Endothelial cell of umbilical vein (primary cell): ENCODE measurements around the gene SGPL1. TPM values are rescaled to one million over a fixed set of nuclear protein-coding genes. Genes with fewer than 3 reads are reported as not detected.
"Not testable (repeated sequence)": the region's sequence is repeated elsewhere in the genome, so short reads cannot be mapped to it uniquely, and the experiment has no call there.

ENCODE experiments used
- BruUV-seq: library from RNA; stranded (reverse); fragments of 400-500 nt; replicated peaks from 2 replicates; lab custom pipeline; 2021; lab: Mats Ljungman, UMichigan
- CTCF ChIA-PET: fragments of 300-600, 350-600 bp; sonication (Branson Sonifier 250); formaldehyde crosslinking; loops from one replicate; lab custom pipeline; 2021; ENCODE audit warnings: antibody characterized with exemption, inconsistent platforms; lab: Charles Lee
- POLR2A ChIA-PET: fragments of 300-600, 350-600 bp; sonication (Branson Sonifier 250); formaldehyde crosslinking; loops from one replicate; lab custom pipeline; 2021; ENCODE audit warnings: antibody characterized with exemption, inconsistent platforms; lab: Charles Lee
- DNase-seq: peaks from one replicate; pipeline ENCODE4 v3.0.0-alpha.2; 2011; ENCODE audit warnings: low read depth, low spot score
- FAIRE-seq: peaks from 2 replicates; lab custom pipeline; 2011; peaks lifted over from hg19 to GRCh38; lab: Jason Lieb, UNC
- H2AFZ ChIP-seq: 2 replicates; pipeline ENCODE4 v1.6.0; 2012; ENCODE audit warnings: low read depth, low read length, control low read depth, inconsistent platforms
- H3K27ac ChIP-seq: 2 replicates; pipeline ENCODE4 v1.5.1; 2011; ENCODE audit warnings: low read depth, mild to moderate bottlenecking, control low read depth, low read length, moderate library complexity; ENCODE audit not compliant: insufficient read depth
- H3K27me3 ChIP-seq, 2 experiments: 2 replicates each; pipeline versions ENCODE4 v1.6.0 to v1.6.1; 2011; ENCODE audit warnings: low read length in 2 of 2, mixed read lengths in 1 of 2; ENCODE audit not compliant: control insufficient read depth in 2 of 2, insufficient read depth in 2 of 2
- H3K36me3 ChIP-seq, 2 experiments: 2 replicates in 1 of 2; 3 replicates in 1 of 2; pipeline ENCODE4 v1.5.1; 2011; ENCODE audit warnings: low read length in 2 of 2, mild to moderate bottlenecking in 1 of 2, moderate library complexity in 1 of 2; ENCODE audit not compliant: control insufficient read depth in 2 of 2, insufficient read depth in 2 of 2; ENCODE audit errors: extremely low read depth in 1 of 2
- H3K4me1 ChIP-seq: 3 replicates; pipeline ENCODE4 v1.5.1; 2011; ENCODE audit warnings: mild to moderate bottlenecking, low read length; ENCODE audit not compliant: control insufficient read depth, insufficient read depth; ENCODE audit errors: extremely low read depth
- H3K4me2 ChIP-seq: 2 replicates; pipeline ENCODE4 v1.6.1; 2011; ENCODE audit warnings: low read length, control low read depth, mixed read lengths; ENCODE audit not compliant: insufficient read depth
- H3K4me3 ChIP-seq, 3 experiments: fragments of 200-600 bp in 1 of 3; sonication (generic), shearing (Covaris generic) in 1 of 3; replicated peaks in 1 of 3; 2 replicates each; pipeline ENCODE4 v1.5.1; 2011 to 2016; ENCODE audit warnings: control low read depth in 3 of 3, low read length in 3 of 3, mild to moderate bottlenecking in 2 of 3, inconsistent platforms in 1 of 3, low read depth in 1 of 3, moderate library complexity in 1 of 3; ENCODE audit not compliant: insufficient read depth in 1 of 3
- H3K79me2 ChIP-seq: 2 replicates; pipeline ENCODE4 v1.6.0; 2012; ENCODE audit warnings: low read length, inconsistent platforms; ENCODE audit not compliant: control insufficient read depth, insufficient read depth
- H3K9ac ChIP-seq: replicated peaks from 2 replicates; pipeline ENCODE3; 2011; ENCODE audit warnings: low read length, control low read depth; ENCODE audit not compliant: insufficient read depth; ENCODE audit errors: extremely low read depth
- H3K9me1 ChIP-seq: replicated peaks from 3 replicates; pipeline ENCODE4 v1.6.0; 2011; ENCODE audit warnings: mild to moderate bottlenecking, low read length; ENCODE audit not compliant: control insufficient read depth, insufficient read depth; ENCODE audit errors: extremely low read depth
- H3K9me3 ChIP-seq: replicated peaks from 2 replicates; pipeline ENCODE4 v1.5.1; 2012; ENCODE audit warnings: low read length, inconsistent platforms; ENCODE audit not compliant: control insufficient read depth, insufficient read depth
- H4K20me1 ChIP-seq: replicated peaks from 2 replicates; pipeline ENCODE3; 2011; ENCODE audit warnings: mild to moderate bottlenecking, low read length; ENCODE audit not compliant: control insufficient read depth, insufficient read depth; ENCODE audit errors: extremely low read depth
- EZH2 ChIP-seq: IDR thresholded peaks from 2 replicates; pipeline ENCODE4 v1.6.1; 2012; ENCODE audit warnings: borderline replicate concordance, low read depth, mild to moderate bottlenecking, moderate library complexity, low read length, inconsistent platforms; ENCODE audit not compliant: severe bottlenecking
- FOS ChIP-seq: IDR thresholded peaks from 2 replicates; pipeline ENCODE4 v1.6.1; 2011; ENCODE audit warnings: mild to moderate bottlenecking, low read length, moderate library complexity, borderline replicate concordance; ENCODE audit not compliant: insufficient read depth
- GATA2 ChIP-seq: IDR thresholded peaks from 2 replicates; pipeline ENCODE4 v1.7.0; 2011; ENCODE audit warnings: low read depth, mild to moderate bottlenecking, moderate library complexity, mixed read lengths, low read length; ENCODE audit not compliant: insufficient read length, insufficient read depth
- JUN ChIP-seq: IDR thresholded peaks from 2 replicates; pipeline ENCODE4 v1.6.1; 2011; ENCODE audit warnings: borderline replicate concordance, low read depth; ENCODE audit not compliant: insufficient read length, insufficient read depth
- MAX ChIP-seq: IDR thresholded peaks from 2 replicates; pipeline ENCODE4 v1.6.1; 2011; ENCODE audit not compliant: insufficient read depth, insufficient read length
- MYC ChIP-seq: IDR thresholded peaks from one replicate; pipeline ENCODE4 v1.6.1; 2011; ENCODE audit warnings: mild to moderate bottlenecking, low read depth, low read length
- POLR2A ChIP-seq: IDR thresholded peaks from 2 replicates; pipeline ENCODE4 v1.6.1; 2012; ENCODE audit warnings: low read depth, mild to moderate bottlenecking, control low read depth, low read length
- POLR2AphosphoS5 ChIP-seq: IDR thresholded peaks from 2 replicates; pipeline ENCODE4 v1.6.1; 2012; ENCODE audit warnings: low read depth, mild to moderate bottlenecking, control low read depth, low read length, moderate library complexity; ENCODE audit not compliant: insufficient read depth
- dilution Hi-C: fragments of 300-500 bp; cut with MboI; formaldehyde crosslinking; loops from one replicate; pipeline ENCODE4 v1.15.0; 2019; ENCODE audit warnings: low sequenced_read_pairs; ENCODE audit not compliant: extremely low pct_ligation_motif_present
- intact Hi-C: fragments of 100-400 bp; cut with micrococcal nuclease; formaldehyde crosslinking; loops from one replicate; pipeline ENCODE4 v1.10.0; 2022
- polyA plus RNA-seq, 4 experiments: library from polyadenylated mRNA; depleted of rRNA in 3 of 4; stranded (reverse) in 3 of 4; unstranded in 1 of 4; fragments of >200 nt; gene quantifications; 2 replicates each; pipeline versions ENCODE4 v1.2.1 to v1.2.3, GENCODE V29; 2011 to 2012; ENCODE audit warnings: missing spikeins in 1 of 4
- total RNA-seq: library from RNA; stranded (reverse); gene quantifications from 2 replicates; pipeline ENCODE4 v1.2.3, GENCODE V29; 2021
- TF ChIP-seq, protein P1 (sequence below), 2 donors: IDR thresholded peaks; 1 replicate in 1 of 2; 2 replicates in 1 of 2; pipeline ENCODE4 v1.5.1; 2011; ENCODE audit warnings: low read length in 2 of 2, mild to moderate bottlenecking in 2 of 2, moderate library complexity in 2 of 2, control low read depth in 1 of 2, inconsistent platforms in 1 of 2, low read depth in 1 of 2; ENCODE audit not compliant: insufficient read depth in 1 of 2; ENCODE audit errors: extremely low read depth in 1 of 2

SGPL1 gene
- total and polyA plus RNA-seq, 2 donors (not counting 3 experiments of a cell fraction or from before 2014, with no cell fraction given), result 11.4 to 25.2 TPM

GRCh38 chr10:70770001-70770400, 45.7 kb upstream of the SGPL1 start:
- no peak overlapping the region for H2AFZ ChIP-seq
- TF ChIP-seq POLR2AphosphoS5, result no peak
- no peak for TF ChIP-seq EZH2
- TF ChIP-seq MYC, result no peak
- TF ChIP-seq, protein P1, sequence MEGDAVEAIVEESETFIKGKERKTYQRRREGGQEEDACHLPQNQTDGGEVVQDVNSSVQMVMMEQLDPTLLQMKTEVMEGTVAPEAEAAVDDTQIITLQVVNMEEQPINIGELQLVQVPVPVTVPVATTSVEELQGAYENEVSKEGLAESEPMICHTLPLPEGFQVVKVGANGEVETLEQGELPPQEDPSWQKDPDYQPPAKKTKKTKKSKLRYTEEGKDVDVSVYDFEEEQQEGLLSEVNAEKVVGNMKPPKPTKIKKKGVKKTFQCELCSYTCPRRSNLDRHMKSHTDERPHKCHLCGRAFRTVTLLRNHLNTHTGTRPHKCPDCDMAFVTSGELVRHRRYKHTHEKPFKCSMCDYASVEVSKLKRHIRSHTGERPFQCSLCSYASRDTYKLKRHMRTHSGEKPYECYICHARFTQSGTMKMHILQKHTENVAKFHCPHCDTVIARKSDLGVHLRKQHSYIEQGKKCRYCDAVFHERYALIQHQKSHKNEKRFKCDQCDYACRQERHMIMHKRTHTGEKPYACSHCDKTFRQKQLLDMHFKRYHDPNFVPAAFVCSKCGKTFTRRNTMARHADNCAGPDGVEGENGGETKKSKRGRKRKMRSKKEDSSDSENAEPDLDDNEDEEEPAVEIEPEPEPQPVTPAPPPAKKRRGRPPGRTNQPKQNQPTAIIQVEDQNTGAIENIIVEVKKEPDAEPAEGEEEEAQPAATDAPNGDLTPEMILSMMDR (IDR thresholded peaks at IDR 0.05; ENCODE audit: extremely low read depth in 1 of 2, insufficient read depth in 1 of 2, low read depth in 1 of 2, low read length in 2 of 2), result no peak
- no peak for TF ChIP-seq FOS
- TF ChIP-seq GATA2, result no peak
- TF ChIP-seq POLR2A, result no peak
- no peak for TF ChIP-seq MAX
- no peak for TF ChIP-seq JUN
- ChIA-PET POLR2A (no interaction called here), CTCF (no interaction called here)
- H3K4me2 ChIP-seq, result no peak overlapping the region
- no peaks in the 10 kb centered on the region for H3K9me3 ChIP-seq
- H3K9me1 ChIP-seq, result no peaks in the 10 kb centered on the region
- dilution Hi-C loops, result no loop called here
- DNase-seq, result no peak
- no peak overlapping the region for H3K27ac ChIP-seq
- no peaks in the 10 kb centered on the region for H4K20me1 ChIP-seq
- no peak for FAIRE-seq
- no peaks in the 10 kb centered on the region for H3K4me1 ChIP-seq
- no TSS peak for BruUV-seq
- intact Hi-C loops, result no loop called here
- no peaks in the 10 kb centered on the region for H3K36me3 ChIP-seq
- H3K79me2 ChIP-seq, result no peaks in the 10 kb centered on the region
- H3K27me3 ChIP-seq, result peaks cover 3 to 6% of the 10 kb centered on the region in 2 experiments
- no peak overlapping the region for H3K4me3 ChIP-seq
- no peak overlapping the region for H3K9ac ChIP-seq

GRCh38 chr10:70770516-70770915, 45.2 kb upstream of the SGPL1 start:
- H3K9me3 ChIP-seq, H3K9ac ChIP-seq, H3K27me3 ChIP-seq, H3K9me1 ChIP-seq, H3K79me2 ChIP-seq, H4K20me1 ChIP-seq, H3K4me1 ChIP-seq, H3K4me2 ChIP-seq, DNase-seq, dilution Hi-C loops, H3K36me3 ChIP-seq, H3K27ac ChIP-seq, intact Hi-C loops, H3K4me3 ChIP-seq, POLR2A ChIA-PET, FAIRE-seq, BruUV-seq, CTCF ChIA-PET, H2AFZ ChIP-seq: not testable (repeated sequence)
